Measurements from ENCODE around the gene CXCL17.

Gene CXCL17

GRCh38 chr19:42475366-42475765 is 32.6 kb upstream of the CXCL17 start:
- peaks cover 3% of the 10 kb centered on the region for H3K27me3 ChIP-seq (ENCODE audit: insufficient read depth, poor library complexity, severe bottlenecking)
- no peak for DNase-seq (ENCODE audit: low read depth in 1 of 2, low spot score in 1 of 2)
- no peak overlapping the region for H3K4me3 ChIP-seq (replicated peaks; ENCODE audit: insufficient read depth, low read length)
- H3K27ac ChIP-seq (replicated peaks), result no peak overlapping the region
- TF ChIP-seq SPI1 (IDR thresholded peaks at IDR 0.05; ENCODE audit: borderline replicate concordance, low read depth), result no peak
- TF ChIP-seq POLR2AphosphoS5 (IDR thresholded peaks at IDR 0.05; ENCODE audit: low read depth), result no peak
- TF ChIP-seq, protein P1, sequence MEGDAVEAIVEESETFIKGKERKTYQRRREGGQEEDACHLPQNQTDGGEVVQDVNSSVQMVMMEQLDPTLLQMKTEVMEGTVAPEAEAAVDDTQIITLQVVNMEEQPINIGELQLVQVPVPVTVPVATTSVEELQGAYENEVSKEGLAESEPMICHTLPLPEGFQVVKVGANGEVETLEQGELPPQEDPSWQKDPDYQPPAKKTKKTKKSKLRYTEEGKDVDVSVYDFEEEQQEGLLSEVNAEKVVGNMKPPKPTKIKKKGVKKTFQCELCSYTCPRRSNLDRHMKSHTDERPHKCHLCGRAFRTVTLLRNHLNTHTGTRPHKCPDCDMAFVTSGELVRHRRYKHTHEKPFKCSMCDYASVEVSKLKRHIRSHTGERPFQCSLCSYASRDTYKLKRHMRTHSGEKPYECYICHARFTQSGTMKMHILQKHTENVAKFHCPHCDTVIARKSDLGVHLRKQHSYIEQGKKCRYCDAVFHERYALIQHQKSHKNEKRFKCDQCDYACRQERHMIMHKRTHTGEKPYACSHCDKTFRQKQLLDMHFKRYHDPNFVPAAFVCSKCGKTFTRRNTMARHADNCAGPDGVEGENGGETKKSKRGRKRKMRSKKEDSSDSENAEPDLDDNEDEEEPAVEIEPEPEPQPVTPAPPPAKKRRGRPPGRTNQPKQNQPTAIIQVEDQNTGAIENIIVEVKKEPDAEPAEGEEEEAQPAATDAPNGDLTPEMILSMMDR (IDR thresholded peaks at IDR 0.05; ENCODE audit: insufficient read depth, low read length), result no peak
- TF ChIP-seq, protein P2, sequence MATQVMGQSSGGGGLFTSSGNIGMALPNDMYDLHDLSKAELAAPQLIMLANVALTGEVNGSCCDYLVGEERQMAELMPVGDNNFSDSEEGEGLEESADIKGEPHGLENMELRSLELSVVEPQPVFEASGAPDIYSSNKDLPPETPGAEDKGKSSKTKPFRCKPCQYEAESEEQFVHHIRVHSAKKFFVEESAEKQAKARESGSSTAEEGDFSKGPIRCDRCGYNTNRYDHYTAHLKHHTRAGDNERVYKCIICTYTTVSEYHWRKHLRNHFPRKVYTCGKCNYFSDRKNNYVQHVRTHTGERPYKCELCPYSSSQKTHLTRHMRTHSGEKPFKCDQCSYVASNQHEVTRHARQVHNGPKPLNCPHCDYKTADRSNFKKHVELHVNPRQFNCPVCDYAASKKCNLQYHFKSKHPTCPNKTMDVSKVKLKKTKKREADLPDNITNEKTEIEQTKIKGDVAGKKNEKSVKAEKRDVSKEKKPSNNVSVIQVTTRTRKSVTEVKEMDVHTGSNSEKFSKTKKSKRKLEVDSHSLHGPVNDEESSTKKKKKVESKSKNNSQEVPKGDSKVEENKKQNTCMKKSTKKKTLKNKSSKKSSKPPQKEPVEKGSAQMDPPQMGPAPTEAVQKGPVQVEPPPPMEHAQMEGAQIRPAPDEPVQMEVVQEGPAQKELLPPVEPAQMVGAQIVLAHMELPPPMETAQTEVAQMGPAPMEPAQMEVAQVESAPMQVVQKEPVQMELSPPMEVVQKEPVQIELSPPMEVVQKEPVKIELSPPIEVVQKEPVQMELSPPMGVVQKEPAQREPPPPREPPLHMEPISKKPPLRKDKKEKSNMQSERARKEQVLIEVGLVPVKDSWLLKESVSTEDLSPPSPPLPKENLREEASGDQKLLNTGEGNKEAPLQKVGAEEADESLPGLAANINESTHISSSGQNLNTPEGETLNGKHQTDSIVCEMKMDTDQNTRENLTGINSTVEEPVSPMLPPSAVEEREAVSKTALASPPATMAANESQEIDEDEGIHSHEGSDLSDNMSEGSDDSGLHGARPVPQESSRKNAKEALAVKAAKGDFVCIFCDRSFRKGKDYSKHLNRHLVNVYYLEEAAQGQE (IDR thresholded peaks at IDR 0.05; ENCODE audit: insufficient replicate concordance, low read depth), result no peak
- TF ChIP-seq GABPA (IDR thresholded peaks at IDR 0.05; ENCODE audit: low read depth), result no peak

DNA sequence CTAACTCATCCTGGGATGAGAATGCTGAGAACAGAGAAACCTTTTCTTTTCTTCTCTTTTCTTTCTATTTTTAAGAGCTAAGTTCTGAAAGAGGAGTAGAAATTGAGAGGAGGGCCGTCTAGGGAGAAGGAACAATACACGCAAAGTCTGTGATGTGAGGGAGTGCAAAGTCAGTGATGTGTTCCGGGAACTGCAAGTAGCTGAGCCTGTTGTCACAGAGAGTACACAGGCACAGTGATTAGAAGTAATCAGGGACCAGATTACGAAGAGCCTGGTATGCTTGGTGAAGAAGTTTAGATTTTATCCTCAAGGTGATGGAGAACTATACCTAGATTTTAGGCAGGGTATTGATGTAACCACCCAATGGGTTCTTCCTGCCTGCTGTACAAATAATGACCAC is 32.0 kb upstream of the CXCL17 start:
- H3K27ac ChIP-seq (replicated peaks), result no peak overlapping the region
- no peak overlapping the region for H3K4me3 ChIP-seq (replicated peaks; ENCODE audit: insufficient read depth, low read length)
- no peak for DNase-seq (ENCODE audit: low read depth in 1 of 2, low spot score in 1 of 2)
- peaks cover 3% of the 10 kb centered on the region for H3K27me3 ChIP-seq (ENCODE audit: insufficient read depth, poor library complexity, severe bottlenecking)
- TF ChIP-seq, protein P2 (IDR thresholded peaks at IDR 0.05; ENCODE audit: insufficient replicate concordance, low read depth), result no peak
- TF ChIP-seq, protein P1 (IDR thresholded peaks at IDR 0.05; ENCODE audit: insufficient read depth, low read length), result no peak
- TF ChIP-seq GABPA (IDR thresholded peaks at IDR 0.05; ENCODE audit: low read depth) (no peak), SPI1 (IDR thresholded peaks at IDR 0.05; ENCODE audit: borderline replicate concordance, low read depth) (no peak), POLR2AphosphoS5 (IDR thresholded peaks at IDR 0.05; ENCODE audit: low read depth) (no peak)

DNA sequence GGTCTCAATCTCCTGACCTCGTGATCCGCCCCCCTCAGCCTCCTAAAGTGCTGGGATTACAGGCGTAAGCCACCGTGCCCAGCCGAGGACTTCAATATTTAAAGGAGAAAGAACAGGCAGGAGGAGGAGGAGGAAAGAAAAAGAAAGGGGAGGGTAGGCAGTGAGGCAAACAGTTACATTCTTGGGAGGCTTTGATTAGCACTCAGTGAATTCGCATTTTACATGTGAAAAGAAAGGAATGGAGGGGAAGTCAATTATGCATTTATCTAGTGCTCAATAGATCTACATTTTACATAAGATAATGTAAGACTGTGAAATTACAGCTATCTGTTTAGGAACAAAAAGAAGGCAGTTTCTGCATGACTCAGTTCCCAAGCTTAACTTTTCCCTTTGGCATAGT is 30.9 kb upstream of the CXCL17 start:
- H3K27me3 ChIP-seq (ENCODE audit: insufficient read depth, poor library complexity, severe bottlenecking), result peaks cover 3% of the 10 kb centered on the region
- no peak overlapping the region for H3K27ac ChIP-seq (replicated peaks)

More for the DNA sequence above, 30.9 kb upstream of the CXCL17 start:
- no peak overlapping the region for H3K4me3 ChIP-seq (replicated peaks; ENCODE audit: insufficient read depth, low read length)
- no peak for DNase-seq (ENCODE audit: low read depth in 1 of 2, low spot score in 1 of 2)
- TF ChIP-seq POLR2AphosphoS5 (IDR thresholded peaks at IDR 0.05; ENCODE audit: low read depth), result no peak
- TF ChIP-seq SPI1 (IDR thresholded peaks at IDR 0.05; ENCODE audit: borderline replicate concordance, low read depth), result no peak
- TF ChIP-seq, protein P2 (IDR thresholded peaks at IDR 0.05; ENCODE audit: insufficient replicate concordance, low read depth), result no peak
- TF ChIP-seq, protein P1 (IDR thresholded peaks at IDR 0.05; ENCODE audit: insufficient read depth, low read length), result no peak
- no peak for TF ChIP-seq GABPA (IDR thresholded peaks at IDR 0.05; ENCODE audit: low read depth)
